Panc1 (cell line): ENCODE results near the gene DPM3.

ENCODE experiments used
- CTCF ChIP-seq: fragments of 450-650 bp; IDR thresholded peaks from 2 replicates; pipeline ENCODE4 v1.5.1; 2017; ENCODE audit warnings: mild to moderate bottlenecking
- POLR2AphosphoS5 ChIP-seq: IDR thresholded peaks from 2 replicates; pipeline ENCODE4 v1.6.1; 2012; ENCODE audit warnings: mild to moderate bottlenecking, low read depth, low read length, moderate library complexity
- REST ChIP-seq, 2 experiments: IDR thresholded peaks; 2 replicates each; pipeline ENCODE4 v1.6.1; 2011 to 2012; ENCODE audit warnings: low read depth in 2 of 2, control low read depth in 1 of 2, low read length in 1 of 2, mild to moderate bottlenecking in 1 of 2, moderate library complexity in 1 of 2; ENCODE audit not compliant: insufficient read depth in 1 of 2
- TCF7L2 ChIP-seq: IDR thresholded peaks from 2 replicates; pipeline ENCODE4 v1.6.1; 2011; ENCODE audit warnings: mild to moderate bottlenecking, low read depth, low read length, inconsistent platforms

DNA sequence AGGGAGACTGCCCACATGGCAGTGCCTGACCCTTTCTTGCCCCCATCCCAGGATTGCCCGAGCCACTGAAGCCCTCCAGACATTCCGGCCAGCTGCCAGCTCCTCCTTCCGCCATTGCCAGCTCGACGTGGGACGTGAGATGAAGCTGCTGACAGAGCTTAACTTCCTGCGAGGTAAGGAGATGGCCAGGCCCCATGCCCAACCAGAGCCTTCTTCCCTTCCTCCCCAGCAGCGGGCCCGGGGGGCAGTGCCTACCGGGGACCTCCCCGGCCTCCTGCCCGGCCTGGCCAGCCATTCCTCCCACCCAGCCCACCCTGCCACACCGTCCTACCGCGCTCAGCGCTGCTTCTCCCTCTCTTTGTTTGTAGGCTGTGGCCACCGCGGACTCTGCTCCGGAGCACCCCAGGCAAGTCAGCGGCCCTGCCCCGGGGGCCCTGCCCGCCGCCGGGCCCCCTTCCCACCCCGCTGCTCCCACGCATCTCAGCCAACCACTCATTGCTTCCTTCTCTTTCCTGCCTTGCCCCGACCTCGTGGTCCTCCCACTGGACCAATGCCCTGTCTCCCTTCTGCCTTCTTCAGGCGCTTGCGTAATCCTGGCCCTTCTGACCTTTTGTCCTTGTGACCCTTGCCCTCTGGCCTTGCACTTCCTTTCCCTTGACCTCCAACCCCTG is 38.2 kb upstream of the DPM3 start:
- TF ChIP-seq CTCF (no peak), TCF7L2 (no peak), POLR2AphosphoS5 (no peak), REST (IDR thresholded peaks at IDR 0.05; ENCODE audit: insufficient read depth in 1 of 2, low read depth in 2 of 2, low read length in 1 of 2) (no peak)
